HG03159 (cell line): ENCODE results near the gene SC5D.

ENCODE experiments used
- ATAC-seq: cut with Tn5 transposase; IDR thresholded peaks from one replicate; pipeline ENCODE4 v1.9.1; 2021; ENCODE audit warnings: mild to moderate bottlenecking, moderate library complexity; ENCODE audit not compliant: unreplicated experiment

Gene SC5D

DNA sequence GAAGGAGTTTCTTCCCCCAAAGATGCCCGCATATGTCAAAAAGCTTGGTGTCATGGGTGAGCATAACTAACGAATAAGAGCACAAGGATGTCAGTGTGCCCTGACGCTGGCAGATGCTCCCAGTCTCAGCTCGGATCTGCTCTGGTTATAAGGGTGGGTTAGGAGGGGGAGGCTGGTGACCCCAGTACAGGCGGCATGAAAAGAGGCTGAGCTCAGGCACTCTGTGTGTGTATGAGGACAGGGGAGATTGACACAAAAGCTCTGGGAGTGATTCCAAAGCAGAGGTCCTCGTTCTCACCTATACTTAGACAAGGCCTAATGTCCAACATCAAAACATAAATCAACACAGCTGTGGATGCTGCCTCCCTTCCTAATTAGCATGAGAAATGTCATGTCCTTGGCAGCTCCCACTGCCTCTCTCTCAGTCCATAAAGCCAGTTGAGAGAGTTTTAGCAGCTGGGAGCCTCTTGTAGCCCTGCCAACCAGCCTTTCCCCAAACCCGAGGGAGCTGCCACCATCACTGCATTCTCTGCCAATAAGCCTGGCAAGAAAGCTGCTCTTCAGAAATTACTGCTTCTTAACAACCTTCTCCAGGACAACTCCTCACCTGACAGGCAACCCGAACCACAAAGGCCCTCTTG lies 59.8 kb downstream of the SC5D start:
- no peak for ATAC-seq

DNA sequence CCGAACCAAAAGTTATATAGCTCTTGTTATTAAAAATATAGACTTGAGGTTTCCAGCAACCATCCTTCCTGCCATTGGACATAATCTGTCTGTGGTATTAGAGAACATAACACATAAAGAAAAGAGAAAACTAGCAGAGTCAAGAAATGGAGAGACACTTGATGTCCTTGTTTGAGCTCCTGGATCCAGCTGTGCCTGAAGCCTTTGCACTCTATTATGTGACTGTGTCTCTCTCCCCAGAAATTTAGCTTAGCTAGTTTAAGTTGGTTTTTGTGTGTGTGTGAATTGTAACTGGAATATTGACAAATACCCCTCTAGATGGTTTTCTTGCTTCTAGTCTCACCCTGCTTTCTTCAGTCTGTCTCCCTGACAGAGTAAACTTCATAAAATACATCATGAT lies 61.6 kb downstream of the SC5D start:
- no peak for ATAC-seq

DNA sequence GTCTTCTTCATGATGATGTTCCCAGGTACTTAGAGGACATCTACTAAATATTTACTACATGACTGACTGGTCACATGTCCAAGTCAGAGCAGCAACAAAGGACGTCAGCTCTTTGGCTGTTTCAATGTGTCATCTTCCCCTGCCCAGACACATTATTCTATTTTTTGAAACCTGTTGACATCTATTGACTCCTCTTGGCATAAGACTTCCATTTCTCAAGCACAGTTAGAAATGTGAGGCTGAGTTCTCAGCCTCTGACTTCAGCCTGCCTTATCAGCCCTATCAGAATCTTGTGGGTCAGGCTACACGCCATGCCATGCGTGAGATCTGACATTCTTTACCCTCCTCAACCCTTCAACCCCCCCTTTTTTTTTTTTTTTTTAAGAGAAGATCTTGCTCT lies 63.8 kb downstream of the SC5D start:
- ATAC-seq = no peak
